ENCODE data around the gene BSN. TPM values are rescaled to one million over a fixed set of nuclear protein-coding genes. Genes with fewer than 3 reads are reported as not detected.
A peak's percentile ranks its signal among the peaks of the same experiment; 100 is the strongest.

The BSN gene
- polyA plus RNA-seq, 3 donors, result 1.2 to 1.5 (median 1.4) TPM

DNA sequence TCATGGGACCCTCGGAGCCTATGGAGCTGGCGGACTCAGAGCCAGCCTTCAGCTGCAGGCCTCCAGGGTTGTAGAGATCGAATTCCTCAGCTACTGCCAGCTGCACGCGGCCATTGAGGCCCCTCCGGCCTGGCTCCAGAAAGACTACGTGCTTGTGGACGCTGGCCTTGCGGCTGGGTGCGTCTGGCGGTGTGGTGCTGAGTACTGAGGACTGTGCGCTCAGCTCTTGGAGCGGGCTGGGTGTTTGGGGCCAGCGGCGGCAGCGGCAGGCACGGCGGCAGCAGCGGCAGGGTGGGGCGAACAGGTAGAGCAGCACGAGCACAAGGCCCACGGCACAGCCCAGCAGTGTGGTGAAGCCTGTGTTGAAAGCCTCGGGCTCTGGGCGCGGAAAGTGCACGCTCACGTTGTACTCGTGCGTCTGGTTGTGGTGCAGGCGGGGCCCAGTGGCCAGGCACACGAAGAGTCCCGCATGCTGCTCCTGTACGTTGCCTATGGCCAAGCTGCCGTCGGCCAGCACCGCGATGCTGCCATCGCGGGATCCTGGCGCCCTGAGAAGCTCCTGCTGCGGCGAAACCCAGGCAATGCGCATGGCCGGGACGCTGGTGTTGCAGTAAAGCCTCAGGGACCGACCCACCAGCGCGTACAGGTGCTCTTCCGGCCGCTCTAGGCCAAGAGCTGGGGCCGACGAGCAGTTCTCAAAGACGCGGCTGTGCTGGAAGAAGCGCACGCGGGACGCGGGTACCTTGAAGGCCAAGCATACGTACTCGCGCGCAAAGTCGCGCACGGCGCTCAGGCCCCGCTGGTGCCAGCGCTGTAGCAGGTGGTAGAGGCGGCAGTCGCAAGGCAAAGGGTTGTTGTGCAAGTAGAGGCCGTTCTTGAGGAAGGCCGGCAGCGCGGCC lies 163.9 kb downstream of the BSN start:
- DNase-seq (ENCODE audit: extremely low read depth in 1 of 11, low read depth in 9 of 11, low spot score in 4 of 11), result peak in 1 of 11 donors; percentile 32

DNA sequence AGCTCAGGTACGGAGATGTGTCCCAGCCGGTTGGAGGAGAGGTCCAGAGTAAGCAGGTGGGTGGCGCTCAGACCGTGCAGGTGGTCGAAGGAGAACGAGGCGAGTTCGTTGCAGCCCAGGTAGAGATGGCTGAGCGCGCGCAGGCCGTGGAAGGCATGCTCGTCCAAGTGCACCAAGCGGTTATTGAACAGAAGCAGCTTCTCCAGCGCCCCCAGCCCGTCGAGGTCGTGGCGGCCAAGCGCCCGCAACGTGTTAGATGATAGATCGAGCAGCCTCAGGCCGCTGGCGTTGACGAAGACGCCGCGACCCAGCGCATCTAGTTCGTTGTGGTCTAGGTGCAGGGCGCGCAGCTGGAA lies 164.6 kb downstream of the BSN start:
- peak in 1 of 11 donors; percentile 0 for DNase-seq (ENCODE audit: extremely low read depth in 1 of 11, low read depth in 9 of 11, low spot score in 4 of 11)

- DNase-seq (ENCODE audit: extremely low read depth in 1 of 11, low read depth in 9 of 11, low spot score in 4 of 11), result peak; percentile 63 to 90 (median 82)
Observed at GRCh38 chr3:49719214-49719884, 165.1 kb downstream of the BSN start, which contains the start of gene AMIGO3. Gene AMIGO3 (minus strand): TSS chr3:49719684. CDS start chr3:49719465, 219 bp downstream.

Other genes with a start within 250 kb of the BSN start
- gene USP4, start 214.4 kb upstream of the BSN start, polyA plus RNA-seq (ENCODE audit: insufficient read length in 3 of 3), result 10 to 100 TPM; 61.2 to 77.5 (median 66.5) TPM
- 100 to 1,000 TPM in 2 of 3 donors, 10 to 100 TPM in 1; 96.7 to 170 (median 148) TPM for gene GPX1, start 196.1 kb upstream of the BSN start, polyA plus RNA-seq (ENCODE audit: insufficient read length in 3 of 3)
- gene RHOA, start 142.5 kb upstream of the BSN start, polyA plus RNA-seq (ENCODE audit: insufficient read length in 3 of 3), result 100 to 1,000 TPM; 481 to 531 (median 521) TPM
- gene TCTA, start 142.1 kb upstream of the BSN start, polyA plus RNA-seq (ENCODE audit: insufficient read length in 3 of 3), result 10 to 100 TPM; 33.9 to 36.7 (median 34.3) TPM
- 10 to 100 TPM; 37.6 to 48.9 (median 40.4) TPM for gene AMT, start 132.0 kb upstream of the BSN start, polyA plus RNA-seq (ENCODE audit: insufficient read length in 3 of 3)
- gene NICN1, start 125.2 kb upstream of the BSN start, polyA plus RNA-seq (ENCODE audit: insufficient read length in 3 of 3), result 10 to 100 TPM; 21.8 to 26.8 (median 26.7) TPM
- gene DAG1, start 84.2 kb upstream of the BSN start, polyA plus RNA-seq (ENCODE audit: insufficient read length in 3 of 3), result 100 to 1,000 TPM in 2 of 3 donors, 10 to 100 TPM in 1; 99.7 to 116 (median 102) TPM
- 100 to 1,000 TPM; 145 to 153 (median 152) TPM for gene APEH, start 119.9 kb downstream of the BSN start, polyA plus RNA-seq (ENCODE audit: insufficient read length in 3 of 3)
- gene MST1, start 135.0 kb downstream of the BSN start, polyA plus RNA-seq (ENCODE audit: insufficient read length in 3 of 3), result 100 to 1,000 TPM in 2 of 3 donors, 10 to 100 TPM in 1; 99.1 to 242 (median 199) TPM
- gene RNF123, start 135.1 kb downstream of the BSN start, polyA plus RNA-seq (ENCODE audit: insufficient read length in 3 of 3), result 10 to 100 TPM; 33.9 to 42.2 (median 38.8) TPM
- gene AMIGO3, start 165.2 kb downstream of the BSN start, polyA plus RNA-seq (ENCODE audit: insufficient read length in 3 of 3), result 1 to 10 TPM; 1.4 to 2.2 (median 1.8) TPM
- 10 to 100 TPM; 13.2 to 17.6 (median 17.3) TPM for gene GMPPB, start 169.5 kb downstream of the BSN start, polyA plus RNA-seq (ENCODE audit: insufficient read length in 3 of 3)
- gene IP6K1, start 232.1 kb downstream of the BSN start, polyA plus RNA-seq (ENCODE audit: insufficient read length in 3 of 3), result 10 to 100 TPM; 50.6 to 55.8 (median 51.2) TPM
- under 1 TPM in 1 of 3 donors, not detected in 2; 0.15 TPM for gene CDHR4, start 245.4 kb downstream of the BSN start, polyA plus RNA-seq (ENCODE audit: insufficient read length in 3 of 3)
- 10 to 100 TPM in 1 of 3 donors, 1 to 10 TPM in 2; 9.6 to 16.9 (median 10.0) TPM for gene INKA1, start 248.8 kb downstream of the BSN start, polyA plus RNA-seq (ENCODE audit: insufficient read length in 3 of 3)